Retinal pigment epithelial cell (primary cell): Measurements from ENCODE around the gene PCDH9.

ENCODE experiments used
- DNase-seq: peaks from one replicate; pipeline ENCODE4 v3.0.0-alpha.2; 2010; ENCODE audit warnings: low read depth
- H3K4me3 ChIP-seq: 2 replicates; pipeline ENCODE4 v1.5.1; 2011; ENCODE audit warnings: mild to moderate bottlenecking, low read length, control low read depth, moderate library complexity
- CTCF ChIP-seq: conservative IDR thresholded peaks from 2 replicates; pipeline ENCODE4 v1.5.1; 2011; ENCODE audit warnings: low read depth, low read length, control low read depth, inconsistent platforms

PCDH9 gene

GRCh38 chr13:66519259-66519658, 710.9 kb downstream of the PCDH9 start:
- H3K4me3 ChIP-seq: no peak overlapping the region
- DNase-seq: no peak
- TF ChIP-seq CTCF: no peak

GRCh38 chr13:66518068-66518467, 712.1 kb downstream of the PCDH9 start:
- DNase-seq: no peak
- TF ChIP-seq CTCF: no peak

GRCh38 chr13:66513728-66514127, 716.4 kb downstream of the PCDH9 start:
- H3K4me3 ChIP-seq: no peak overlapping the region
- peak; percentile 80 for DNase-seq
- no peak for TF ChIP-seq CTCF

More at GRCh38 chr13:66518068-66518467, 712.1 kb downstream of the PCDH9 start:
- no peak overlapping the region for H3K4me3 ChIP-seq

- no peak for DNase-seq
- no peak for TF ChIP-seq CTCF
- H3K4me3 ChIP-seq: no peak overlapping the region
Measured at GRCh38 chr13:66509175-66509574, 721.0 kb downstream of the PCDH9 start.

- no peak for DNase-seq
- no peak for TF ChIP-seq CTCF
Measured at GRCh38 chr13:66508153-66508909, 721.8 kb downstream of the PCDH9 start.

GRCh38 chr13:66506979-66507378, 723.2 kb downstream of the PCDH9 start:
- no peak for TF ChIP-seq CTCF
- no peak for DNase-seq
- H3K4me3 ChIP-seq: no peak overlapping the region

More at GRCh38 chr13:66508153-66508909, 721.8 kb downstream of the PCDH9 start:
- no peak overlapping the region for H3K4me3 ChIP-seq
